GM23338 (cell line): ENCODE results near the gene TRIOBP. TPM values are rescaled to one million over a fixed set of nuclear protein-coding genes. Genes with fewer than 3 reads are reported as not detected.

Source experiments
- ATAC-seq: fragments of 200-7000 bp; cut with Tn5 transposase; 3 replicates; pipeline ENCODE4 v1.9.1; 2020
- DNase-seq: peaks from one replicate; pipeline ENCODE4 v3.0.0-alpha.2; 2015; ENCODE audit warnings: low spot score
- H2AFZ ChIP-seq: fragments of 200-600 bp; sonication (generic); 2 replicates; pipeline ENCODE4 v1.8.0; 2016; ENCODE audit warnings: antibody characterized with exemption, mild to moderate bottlenecking, moderate library complexity
- H3F3A ChIP-seq: fragments of 200-600 bp; sonication (generic); replicated peaks from 2 replicates; pipeline ENCODE4 v1.8.0; 2017; ENCODE audit warnings: antibody characterized with exemption, mixed run types, low read depth
- H3K27ac ChIP-seq: fragments of 200-600 bp; sonication (generic); 2 replicates; pipeline ENCODE4 v1.6.1; 2016; ENCODE audit warnings: low read depth
- H3K27me3 ChIP-seq: fragments of 200-600 bp; sonication (generic); 2 replicates; pipeline ENCODE4 v1.8.0; 2016; ENCODE audit warnings: mild to moderate bottlenecking, mixed run types, moderate library complexity; ENCODE audit not compliant: insufficient read depth
- H3K36me3 ChIP-seq: fragments of 200-600 bp; sonication (generic); 2 replicates; pipeline ENCODE4 v1.8.0; 2016; ENCODE audit warnings: mild to moderate bottlenecking; ENCODE audit not compliant: insufficient read depth
- H3K4me1 ChIP-seq: fragments of 200-600 bp; sonication (generic); 2 replicates; pipeline ENCODE4 v1.8.0; 2016; ENCODE audit warnings: mild to moderate bottlenecking, moderate library complexity; ENCODE audit not compliant: insufficient read depth
- H3K4me2 ChIP-seq: fragments of 200-600 bp; sonication (generic); 2 replicates; pipeline ENCODE4 v1.7.1; 2017; ENCODE audit warnings: mixed run types
- H3K4me3 ChIP-seq: fragments of 200-600 bp; sonication (generic); 2 replicates; pipeline ENCODE4 v1.6.1; 2016; ENCODE audit warnings: mixed run types
- H3K79me2 ChIP-seq: fragments of 200-600 bp; sonication (generic); replicated peaks from 2 replicates; pipeline ENCODE4 v1.8.0; 2017; ENCODE audit warnings: mild to moderate bottlenecking; ENCODE audit not compliant: insufficient read depth
- H3K9me2 ChIP-seq: fragments of 200-600 bp; sonication (generic); 2 replicates; pipeline ENCODE4 v1.8.0; 2017; ENCODE audit not compliant: insufficient read depth
- H4K20me1 ChIP-seq: fragments of 200-600 bp; sonication (generic); replicated peaks from 2 replicates; pipeline ENCODE4 v1.8.0; 2017; ENCODE audit warnings: mild to moderate bottlenecking; ENCODE audit not compliant: insufficient read depth
- H3K27ac Mint-ChIP-seq: 2 replicates; pipeline ENCODE4 v1.8.0; 2020; ENCODE audit warnings: inconsistent platforms, mild to moderate bottlenecking, moderate library complexity, mixed read lengths
- H3K27me3 Mint-ChIP-seq: 3 replicates; pipeline ENCODE4 v1.8.0; 2022; ENCODE audit warnings: low read depth, mild to moderate bottlenecking, moderate library complexity, mixed read lengths, inconsistent platforms; ENCODE audit not compliant: insufficient read depth, poor library complexity
- H3K36me3 Mint-ChIP-seq: 3 replicates; pipeline ENCODE4 v1.8.0; 2021; ENCODE audit warnings: low read depth, mild to moderate bottlenecking, inconsistent platforms, moderate library complexity, mixed read lengths
- H3K4me1 Mint-ChIP-seq: 3 replicates; pipeline ENCODE4 v1.8.0; 2020; ENCODE audit warnings: mild to moderate bottlenecking, inconsistent platforms, mixed read lengths
- H3K4me3 Mint-ChIP-seq: 3 replicates; pipeline ENCODE4 v1.8.0; 2021; ENCODE audit warnings: moderate library complexity, mild to moderate bottlenecking, inconsistent platforms, mixed read lengths
- H3K9me3 Mint-ChIP-seq: 3 replicates; pipeline ENCODE4 v1.8.0; 2020; ENCODE audit warnings: moderate library complexity, mild to moderate bottlenecking, inconsistent platforms, mixed read lengths
- CREB1 ChIP-seq: fragments of 250-450 bp; sonication (Bioruptor Pico); IDR thresholded peaks from 2 replicates; pipeline ENCODE4 v1.5.0; 2020; ENCODE audit warnings: low read depth, mild to moderate bottlenecking, moderate library complexity
- ETS1 ChIP-seq: IDR thresholded peaks from 2 replicates; pipeline ENCODE4 v1.6.1; 2016; ENCODE audit warnings: antibody characterized with exemption
- EZH2 ChIP-seq: fragments of 200-600 bp; sonication (generic); IDR thresholded peaks from one replicate; pipeline ENCODE4 v1.8.0; 2017; ENCODE audit warnings: antibody characterized with exemption, mild to moderate bottlenecking, low read depth; ENCODE audit not compliant: unreplicated experiment
- EZH2phosphoT487 ChIP-seq: fragments of 200-600 bp; sonication (generic); IDR thresholded peaks from one replicate; pipeline ENCODE4 v1.8.1; 2018; ENCODE audit warnings: antibody characterized with exemption; ENCODE audit not compliant: unreplicated experiment
- JUNB ChIP-seq: IDR thresholded peaks from one replicate; pipeline ENCODE4 v1.6.1; 2016; ENCODE audit warnings: antibody characterized with exemption; ENCODE audit not compliant: unreplicated experiment
- NANOG ChIP-seq: IDR thresholded peaks from 2 replicates; pipeline ENCODE4 v1.6.1; 2016; ENCODE audit warnings: antibody characterized with exemption, borderline replicate concordance
- POLR2AphosphoS5 ChIP-seq: IDR thresholded peaks from 2 replicates; pipeline ENCODE4 v1.6.1; 2016; ENCODE audit warnings: antibody characterized with exemption, low read depth
- REST ChIP-seq: IDR thresholded peaks from one replicate; pipeline ENCODE4 v1.6.1; 2018; ENCODE audit warnings: antibody characterized with exemption; ENCODE audit not compliant: unreplicated experiment
- STAT1 ChIP-seq: IDR thresholded peaks from one replicate; pipeline ENCODE4 v1.6.1; 2016; ENCODE audit warnings: antibody characterized with exemption; ENCODE audit not compliant: unreplicated experiment
- ZNF114 ChIP-seq: fragments of 250-450 bp; sonication (Bioruptor Pico); IDR thresholded peaks from 2 replicates; pipeline ENCODE4 v1.5.0; 2020; ENCODE audit warnings: mild to moderate bottlenecking, moderate library complexity
- ZNF331 ChIP-seq: fragments of 250-450 bp; sonication (Bioruptor Pico); IDR thresholded peaks from 2 replicates; pipeline ENCODE4 v1.5.0; 2020; ENCODE audit warnings: low read depth, mild to moderate bottlenecking, moderate library complexity
- ZNF462 ChIP-seq: fragments of 250-450 bp; sonication (Bioruptor Pico); IDR thresholded peaks from 2 replicates; pipeline ENCODE4 v1.5.0; 2020; ENCODE audit warnings: mild to moderate bottlenecking, moderate library complexity
- polyA plus RNA-seq: library from polyadenylated mRNA; unstranded; fragments of >200 nt; fragmentation: Nextera tagmentation; extraction: Ambion mirVana; gene quantifications from 2 replicates; pipeline ENCODE4 v1.2.1, GENCODE V29; 2016
- total RNA-seq: library from RNA; depleted of rRNA; stranded (reverse); fragments of >200 nt; shearing (Covaris generic); gene quantifications from 2 replicates; pipeline ENCODE4 v1.2.3, GENCODE V29; 2014
- TF ChIP-seq, protein P1 (sequence below), 2 experiments: fragments of 200-600 bp in 1 of 2; sonication (generic) in 1 of 2; conservative IDR thresholded peaks; 2 replicates each; pipeline versions ENCODE4 v1.5.1 to v1.6.1; 2016 to 2017; ENCODE audit warnings: antibody characterized with exemption in 2 of 2, low read depth in 2 of 2, mild to moderate bottlenecking in 2 of 2, moderate library complexity in 1 of 2

TRIOBP gene
- total and polyA plus RNA-seq, 2 experiments from 2014 or later = 21.4 to 48.4 TPM

DNA sequence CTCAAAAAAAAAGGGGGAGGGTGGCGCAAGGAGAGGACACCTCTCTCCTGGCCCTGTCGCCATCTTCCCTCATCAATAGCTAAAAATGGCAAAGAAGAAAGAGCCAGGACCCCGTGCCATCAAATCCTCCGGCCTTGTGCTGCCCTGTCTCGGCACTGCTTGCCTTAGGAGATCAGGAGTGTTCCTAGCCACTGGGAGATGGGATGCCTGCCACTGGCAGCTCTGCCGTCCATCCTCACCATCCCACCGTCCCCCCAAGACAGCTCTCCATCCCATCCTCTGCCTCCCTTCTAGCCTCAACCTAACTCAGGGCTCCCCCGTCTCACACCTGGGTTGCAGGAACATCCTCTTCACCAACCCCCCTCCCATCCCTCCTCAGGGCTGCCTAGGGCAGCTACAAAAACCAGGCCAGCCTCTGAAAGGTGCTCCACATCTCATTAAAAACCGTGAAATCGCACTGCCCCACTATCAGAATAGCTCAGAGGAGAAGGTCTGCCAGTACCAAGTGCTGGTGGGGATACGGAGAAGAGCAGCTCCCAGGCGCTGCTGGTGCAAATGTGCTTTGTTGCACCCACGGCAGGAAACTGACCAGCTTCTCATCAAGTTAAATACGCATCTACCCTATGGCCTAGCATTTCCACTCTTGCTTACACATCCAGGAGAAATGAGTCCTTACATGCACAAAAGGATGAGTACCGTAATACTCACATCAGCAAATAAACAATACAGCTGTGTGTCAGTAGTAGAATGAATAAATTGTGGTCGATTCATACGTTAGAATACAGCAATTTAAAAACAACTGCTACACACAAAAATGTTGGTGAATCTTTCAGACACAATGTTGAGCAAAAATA lies 79.2 kb downstream of the TRIOBP start:
- Histone ChIP-seq H3K36me3 (no peaks in the 10 kb centered on the region), H3K4me3 (no peak overlapping the region), H3K9me2 (no peaks in the 10 kb centered on the region), H3K4me1 (peaks cover 9% of the 10 kb centered on the region; the same call in 1 of the 2 replicates), H3F3A (no peaks in the 10 kb centered on the region; the same call in 1 of the 2 replicates), H3K79me2 (no peaks in the 10 kb centered on the region), H3K27me3 (no peaks in the 10 kb centered on the region), H3K27ac (no peak overlapping the region; the same call in 1 of the 2 replicates), H3K4me2 (no peak overlapping the region), H4K20me1 (no peaks in the 10 kb centered on the region), H2AFZ (no peak overlapping the region)
- Mint-ChIP-seq H3K9me3 (peaks cover 3% of the 10 kb centered on the region; the same call in 1 of the 3 replicates), H3K27me3 (peaks cover 17% of the 10 kb centered on the region), H3K36me3 (peaks cover 7% of the 10 kb centered on the region; the same call in 2 of the 3 replicates), H3K4me1 (peaks cover 10% of the 10 kb centered on the region), H3K4me3 (no peak overlapping the region), H3K27ac (no peak overlapping the region)
- DNase-seq (no peak), ATAC-seq (no peak)
- no peak for TF ChIP-seq ZNF462
- TF ChIP-seq EZH2 = no peak
- TF ChIP-seq, protein P1, sequence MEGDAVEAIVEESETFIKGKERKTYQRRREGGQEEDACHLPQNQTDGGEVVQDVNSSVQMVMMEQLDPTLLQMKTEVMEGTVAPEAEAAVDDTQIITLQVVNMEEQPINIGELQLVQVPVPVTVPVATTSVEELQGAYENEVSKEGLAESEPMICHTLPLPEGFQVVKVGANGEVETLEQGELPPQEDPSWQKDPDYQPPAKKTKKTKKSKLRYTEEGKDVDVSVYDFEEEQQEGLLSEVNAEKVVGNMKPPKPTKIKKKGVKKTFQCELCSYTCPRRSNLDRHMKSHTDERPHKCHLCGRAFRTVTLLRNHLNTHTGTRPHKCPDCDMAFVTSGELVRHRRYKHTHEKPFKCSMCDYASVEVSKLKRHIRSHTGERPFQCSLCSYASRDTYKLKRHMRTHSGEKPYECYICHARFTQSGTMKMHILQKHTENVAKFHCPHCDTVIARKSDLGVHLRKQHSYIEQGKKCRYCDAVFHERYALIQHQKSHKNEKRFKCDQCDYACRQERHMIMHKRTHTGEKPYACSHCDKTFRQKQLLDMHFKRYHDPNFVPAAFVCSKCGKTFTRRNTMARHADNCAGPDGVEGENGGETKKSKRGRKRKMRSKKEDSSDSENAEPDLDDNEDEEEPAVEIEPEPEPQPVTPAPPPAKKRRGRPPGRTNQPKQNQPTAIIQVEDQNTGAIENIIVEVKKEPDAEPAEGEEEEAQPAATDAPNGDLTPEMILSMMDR (conservative IDR thresholded peaks at IDR 0.05; ENCODE audit: low read depth in 2 of 2) = no peak
- TF ChIP-seq CREB1 (CRISPR knock-in tag) = no peak
- no peak for TF ChIP-seq POLR2AphosphoS5
- no peak for TF ChIP-seq STAT1
- TF ChIP-seq JUNB = no peak
- TF ChIP-seq ZNF114 (CRISPR knock-in tag) = no peak
- TF ChIP-seq REST = no peak
- no peak for TF ChIP-seq ZNF331 (CRISPR knock-in tag)
- TF ChIP-seq EZH2phosphoT487 = no peak
- TF ChIP-seq ETS1 = no peak
- no peak for TF ChIP-seq NANOG
